ENCODE measurements around the gene STXBP4. TPM values are rescaled to one million over a fixed set of nuclear protein-coding genes. Genes with fewer than 3 reads are reported as not detected.

Gene STXBP4
- total RNA-seq, 4 donors from 2014 or later: 7.3 to 35.0 (median 18.0) TPM

GRCh38 chr17:54992797-54993639 lies 24.5 kb downstream of the STXBP4 start:
- TF ChIP-seq, protein P1, sequence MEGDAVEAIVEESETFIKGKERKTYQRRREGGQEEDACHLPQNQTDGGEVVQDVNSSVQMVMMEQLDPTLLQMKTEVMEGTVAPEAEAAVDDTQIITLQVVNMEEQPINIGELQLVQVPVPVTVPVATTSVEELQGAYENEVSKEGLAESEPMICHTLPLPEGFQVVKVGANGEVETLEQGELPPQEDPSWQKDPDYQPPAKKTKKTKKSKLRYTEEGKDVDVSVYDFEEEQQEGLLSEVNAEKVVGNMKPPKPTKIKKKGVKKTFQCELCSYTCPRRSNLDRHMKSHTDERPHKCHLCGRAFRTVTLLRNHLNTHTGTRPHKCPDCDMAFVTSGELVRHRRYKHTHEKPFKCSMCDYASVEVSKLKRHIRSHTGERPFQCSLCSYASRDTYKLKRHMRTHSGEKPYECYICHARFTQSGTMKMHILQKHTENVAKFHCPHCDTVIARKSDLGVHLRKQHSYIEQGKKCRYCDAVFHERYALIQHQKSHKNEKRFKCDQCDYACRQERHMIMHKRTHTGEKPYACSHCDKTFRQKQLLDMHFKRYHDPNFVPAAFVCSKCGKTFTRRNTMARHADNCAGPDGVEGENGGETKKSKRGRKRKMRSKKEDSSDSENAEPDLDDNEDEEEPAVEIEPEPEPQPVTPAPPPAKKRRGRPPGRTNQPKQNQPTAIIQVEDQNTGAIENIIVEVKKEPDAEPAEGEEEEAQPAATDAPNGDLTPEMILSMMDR (IDR thresholded peaks at IDR 0.05; ENCODE audit: low read depth): no peak

DNA sequence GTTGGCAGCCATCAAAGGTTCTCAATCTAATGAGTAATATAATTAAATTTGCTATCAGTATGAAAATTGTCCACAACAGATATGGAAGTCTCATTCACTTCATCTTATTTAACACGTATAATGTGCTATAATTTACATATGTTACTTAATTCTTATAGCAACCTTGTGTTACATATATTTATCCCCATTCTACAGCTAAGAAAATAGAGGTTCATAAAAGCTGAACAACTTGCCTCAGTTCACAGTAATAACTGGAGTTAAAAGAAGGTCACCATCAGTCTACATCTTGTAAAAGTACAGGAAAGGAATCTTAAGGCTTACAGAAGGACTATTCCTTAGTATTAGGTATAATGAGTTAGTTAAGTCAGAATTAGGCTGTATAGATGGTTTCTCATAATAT lies 27.9 kb downstream of the STXBP4 start:
- TF ChIP-seq, protein P1 (IDR thresholded peaks at IDR 0.05; ENCODE audit: low read depth): no peak

GRCh38 chr17:55002458-55002857 lies 33.9 kb downstream of the STXBP4 start:
- TF ChIP-seq, protein P1 (IDR thresholded peaks at IDR 0.05; ENCODE audit: low read depth): no peak

- TF ChIP-seq, protein P1 (IDR thresholded peaks at IDR 0.05; ENCODE audit: low read depth): no peak
These were observed 35.9 kb downstream of the STXBP4 start for GRCh38 chr17:55004484-55004883.

DNA sequence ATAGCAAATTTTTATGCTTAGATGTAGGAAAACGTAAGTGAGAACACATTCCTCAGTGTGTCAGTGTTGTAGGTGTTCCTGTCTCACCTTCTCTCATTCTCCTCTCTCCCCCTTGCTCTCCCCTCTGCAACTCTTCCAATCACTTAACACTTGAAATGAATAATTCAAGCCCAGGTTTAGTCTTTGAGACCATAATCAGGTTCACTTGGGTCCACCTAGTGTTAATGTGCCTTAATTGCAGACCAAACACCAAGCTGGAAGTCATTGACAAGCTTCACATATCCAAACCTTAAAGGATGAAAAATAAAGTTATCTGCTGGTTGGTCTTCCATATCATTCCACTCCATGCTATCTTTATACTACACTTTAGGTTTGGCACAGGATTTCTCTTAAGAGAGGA lies 37.0 kb downstream of the STXBP4 start:
- TF ChIP-seq, protein P1 (IDR thresholded peaks at IDR 0.05; ENCODE audit: low read depth): no peak

DNA sequence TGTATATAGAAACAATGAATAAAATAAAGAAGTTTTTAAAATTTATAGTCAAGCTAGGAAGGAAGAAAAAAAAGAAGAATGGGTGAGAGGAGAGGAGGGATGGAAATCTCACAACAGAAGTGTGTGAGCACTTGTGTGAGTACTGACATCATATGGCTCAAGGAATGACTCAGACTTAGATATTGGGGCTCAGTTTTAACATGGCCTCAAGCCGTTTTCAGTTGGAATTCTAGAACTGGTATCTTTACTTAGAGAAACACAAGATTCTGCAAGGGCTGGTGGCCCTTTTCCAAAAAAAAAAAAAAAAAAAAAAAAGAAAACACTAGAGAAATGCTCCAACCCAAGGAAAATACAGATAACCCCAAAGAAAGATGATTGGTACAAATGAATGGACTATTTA lies 55.1 kb downstream of the STXBP4 start:
- TF ChIP-seq, protein P1 (IDR thresholded peaks at IDR 0.05; ENCODE audit: low read depth): no peak

DNA sequence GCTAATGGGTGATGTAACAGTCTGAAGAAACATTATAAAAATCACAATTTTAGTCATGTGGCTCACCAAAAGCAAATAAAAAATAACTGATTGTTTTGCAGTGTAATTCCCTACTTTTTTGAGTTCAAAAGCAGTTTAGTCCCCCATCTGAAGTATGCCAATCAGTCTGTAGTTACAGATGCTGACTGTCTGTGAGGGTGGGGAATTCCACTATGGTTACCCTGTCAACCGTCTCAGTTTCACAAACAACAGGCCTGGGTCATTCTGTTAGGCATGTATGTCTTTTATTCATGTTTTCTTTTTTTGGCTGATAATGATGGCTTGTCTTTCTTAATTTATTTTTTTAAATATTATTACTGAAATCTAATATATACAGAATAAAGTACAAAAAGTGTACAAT lies 69.3 kb downstream of the STXBP4 start:
- TF ChIP-seq, protein P1 (IDR thresholded peaks at IDR 0.05; ENCODE audit: low read depth): no peak

Data from subcutaneous adipose tissue (tissue), 4 donors.